Kidney (tissue), 14 donors: ENCODE results near the gene CADM4. TPM values are rescaled to one million over a fixed set of nuclear protein-coding genes. Genes with fewer than 3 reads are reported as not detected.
"Not testable (repeated sequence)": the region's sequence is repeated elsewhere in the genome, so short reads cannot be mapped to it uniquely, and the experiment has no call there.

ENCODE experiments used
- DNase-seq, 5 donors: peaks; one replicate each; pipeline ENCODE4 v3.0.0-alpha.2; 2013 to 2020
- FAIRE-seq: peaks from 2 replicates; lab custom pipeline; 2012; peaks lifted over from hg19 to GRCh38; lab: Jason Lieb, UNC
- H3K27ac ChIP-seq, 2 donors: one replicate each; pipeline ENCODE4 v1.7.0; 2013; ENCODE audit warnings: low read depth in 2 of 2, low read length in 2 of 2, inconsistent platforms in 1 of 2
- H3K27me3 ChIP-seq: one replicate; pipeline ENCODE4 v1.7.1; 2013; ENCODE audit warnings: low read length, inconsistent platforms; ENCODE audit not compliant: control insufficient read depth, insufficient read depth
- H3K36me3 ChIP-seq, 3 donors: one replicate each; pipeline versions ENCODE4 v1.7.0 to v1.7.1; 2013; ENCODE audit warnings: low read length in 3 of 3, control low read depth in 1 of 3, inconsistent platforms in 1 of 3; ENCODE audit not compliant: insufficient read depth in 3 of 3, control insufficient read depth in 2 of 3
- H3K4me1 ChIP-seq, 3 donors: one replicate each; pipeline versions ENCODE4 v1.7.0 to v1.7.1; 2013; ENCODE audit warnings: low read length in 3 of 3, inconsistent platforms in 1 of 3, low read depth in 1 of 3; ENCODE audit not compliant: control insufficient read depth in 2 of 3, insufficient read depth in 2 of 3
- H3K4me3 ChIP-seq, 3 donors: one replicate each; pipeline versions ENCODE4 v1.7.0 to v1.8.1; 2013; ENCODE audit warnings: low read length in 3 of 3, control low read depth in 1 of 3, inconsistent platforms in 1 of 3
- H3K9ac ChIP-seq, 3 donors: one replicate each; pipeline versions ENCODE4 v1.7.0 to v1.7.1; 2013; ENCODE audit warnings: low read length in 3 of 3, control low read depth in 1 of 3, inconsistent platforms in 1 of 3
- H3K9me3 ChIP-seq, 3 donors: one replicate each; pipeline versions ENCODE4 v1.7.0 to v1.7.1; 2013; ENCODE audit warnings: low read length in 3 of 3, control low read depth in 1 of 3, inconsistent platforms in 1 of 3; ENCODE audit not compliant: control insufficient read depth in 2 of 3, insufficient read depth in 1 of 3
- CTCF ChIP-seq: IDR thresholded peaks from 3 replicates; pipeline ENCODE4 v1.5.1; 2012; ENCODE audit warnings: mild to moderate bottlenecking, moderate library complexity, borderline replicate concordance; ENCODE audit not compliant: insufficient read depth; ENCODE audit errors: extremely low read depth
- intact Hi-C: fragments of 100-400 bp; cut with DNase I; formaldehyde crosslinking; loops from one replicate; pipeline ENCODE4 v1.11.1; 2022
- polyA plus RNA-seq: library from polyadenylated mRNA; stranded (reverse); fragments of 350-450 nt; fragmentation: Illumina TruSeq; extraction: RNeasy Lipid Tissue Mini Kit (QIAGEN cat#74804); gene quantifications from one replicate; pipeline ENCODE4 v1.2.3, GENCODE V29; 2014; ENCODE audit warnings: low read depth, low replicate concordance; ENCODE audit not compliant: insufficient read depth
- total RNA-seq: library from RNA; stranded (reverse); fragmentation: NEBNext Ultra II Directional; extraction: Animal tissue kit (Norgen Biotek cat#: 25700); gene quantifications from one replicate; pipeline ENCODE4 v1.2.1, GENCODE V29; 2021
- donor health status: control.
- donor health status: control.
- donor health status: control.
- donor health status: control.
- donor health status: control.
- donor health status: DM: yes; HTN: yes; CAD: no.
- donor health status: Normal renal cell carcinoma (clear cell type).

Gene CADM4
- total and polyA plus RNA-seq, 2 donors from 2014 or later: 25.3 to 47.0 TPM

DNA sequence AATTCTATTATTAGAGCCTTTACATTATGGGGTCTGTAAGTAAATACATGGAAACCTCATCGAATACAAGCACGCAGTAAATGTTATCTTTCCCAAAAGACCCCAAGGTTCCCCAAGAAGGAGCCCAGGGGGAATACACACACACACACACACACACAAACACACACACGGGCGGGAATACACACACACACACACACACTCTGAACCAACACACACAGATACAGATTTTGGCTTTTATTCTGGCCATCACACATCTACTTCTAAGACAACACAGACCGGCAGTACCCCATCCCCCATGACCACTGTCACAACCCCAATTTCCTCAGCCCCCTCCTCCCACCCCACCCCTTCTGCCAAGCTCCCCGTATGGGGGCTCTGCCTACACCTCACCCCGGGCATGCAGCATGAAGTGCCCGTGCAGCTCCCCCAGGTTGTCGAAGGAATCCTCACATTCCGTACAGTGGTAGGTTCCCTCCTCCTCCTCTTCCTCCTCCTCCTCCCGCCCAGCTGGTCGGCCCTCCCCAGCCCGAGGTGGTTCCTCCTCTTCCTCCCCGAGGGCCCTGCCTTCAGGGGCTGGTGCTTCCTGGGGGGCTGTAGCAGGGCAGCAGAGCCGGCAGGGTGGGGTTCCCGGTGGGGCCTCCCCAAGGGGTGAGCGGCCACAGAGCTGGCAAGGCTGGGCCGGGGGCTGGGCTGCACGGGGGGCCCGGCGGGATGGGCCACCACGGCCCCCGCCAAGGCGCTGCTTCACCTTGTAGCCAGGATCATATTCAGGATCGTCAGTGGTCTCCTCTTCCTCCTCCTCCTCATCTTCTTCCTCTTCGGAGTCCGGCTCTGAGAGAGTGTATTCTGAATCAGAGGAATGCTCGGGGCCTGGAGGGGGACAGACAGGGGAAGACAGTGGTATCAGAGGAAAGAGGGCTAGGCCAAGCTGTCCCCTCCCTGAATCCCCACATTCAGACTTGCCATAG is 32.1 kb downstream of the CADM4 start:
- no peaks in the 10 kb centered on the region for H3K9me3 ChIP-seq
- peak in 1 of 5 donors; percentile 78 for DNase-seq
- no peak for FAIRE-seq

GRCh38 chr19:43606569-43607229 is 33.0 kb downstream of the CADM4 start:
- no peaks in the 10 kb centered on the region for H3K9me3 ChIP-seq
- no peak overlapping the region for H3K4me3 ChIP-seq
- DNase-seq (no peak), FAIRE-seq (no peak)
- H3K9ac ChIP-seq: no peak overlapping the region
- H3K27me3 ChIP-seq: no peaks in the 10 kb centered on the region
- H3K4me1 ChIP-seq: no peaks in the 10 kb centered on the region
- TF ChIP-seq CTCF: no peak
- H3K27ac ChIP-seq: no peak overlapping the region
- intact Hi-C loops: no loop called here
- peaks cover 4 to 16% (median 4%) of the 10 kb centered on the region in 3 donors for H3K36me3 ChIP-seq

More for the DNA sequence above, 32.1 kb downstream of the CADM4 start:
- intact Hi-C loops: no loop called here
- TF ChIP-seq CTCF: no peak
- Histone ChIP-seq H3K36me3 (peaks cover 4 to 23% (median 6%) of the 10 kb centered on the region in 3 donors), H3K27ac (no peak overlapping the region), H3K4me3 (no peak overlapping the region), H3K4me1 (no peaks in the 10 kb centered on the region), H3K27me3 (no peaks in the 10 kb centered on the region), H3K9ac (no peak overlapping the region)

DNA sequence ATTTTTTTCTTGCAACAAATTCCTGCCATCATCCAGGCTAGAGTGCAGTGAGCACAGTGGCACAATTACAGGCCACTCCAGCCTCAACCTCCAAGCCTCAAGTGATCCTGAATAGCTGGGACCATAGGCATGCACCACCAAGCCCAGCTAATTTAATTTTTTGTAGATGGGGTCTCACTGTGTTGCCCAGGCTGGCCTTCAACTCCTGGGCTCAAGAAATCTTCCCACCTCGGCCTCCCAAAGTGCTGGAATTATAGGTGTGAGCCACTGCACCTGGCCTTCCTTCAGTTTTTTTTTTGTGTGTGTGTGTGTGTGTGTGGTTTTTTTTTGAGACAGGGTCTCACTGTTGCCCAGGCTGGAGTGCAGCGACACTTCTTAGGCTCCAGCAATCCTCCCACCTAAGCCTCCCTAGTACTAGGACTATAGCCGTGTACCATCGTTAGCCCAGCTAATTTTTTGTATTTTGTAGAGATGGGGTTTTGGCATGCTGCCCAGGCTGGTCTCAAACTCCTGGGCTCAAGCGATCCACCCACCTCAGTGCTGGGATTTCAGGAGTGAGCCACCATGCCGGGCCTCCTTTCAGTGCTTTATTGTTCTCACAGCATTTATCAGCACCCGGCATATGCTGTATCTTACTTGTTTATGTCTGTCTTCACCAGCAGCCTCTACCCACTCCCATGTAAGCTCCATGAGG is 33.6 kb downstream of the CADM4 start:
- Histone ChIP-seq H3K27me3 (no peaks in the 10 kb centered on the region), H3K27ac (no peak overlapping the region), H3K36me3 (peaks cover 4 to 14% (median 6%) of the 10 kb centered on the region in 3 donors), H3K4me1 (no peaks in the 10 kb centered on the region), H3K4me3 (no peak overlapping the region), H3K9ac (no peak overlapping the region), H3K9me3 (no peaks in the 10 kb centered on the region)
- no peak for TF ChIP-seq CTCF
- FAIRE-seq (no peak), DNase-seq (no peak)
- intact Hi-C loops: no loop called here

GRCh38 chr19:43600326-43600725 is 39.3 kb downstream of the CADM4 start:
- H3K9ac ChIP-seq: not testable (repeated sequence)

More at GRCh38 chr19:43600326-43600725, 39.3 kb downstream of the CADM4 start:
- H3K36me3 ChIP-seq, H3K9me3 ChIP-seq, H3K27me3 ChIP-seq, intact Hi-C loops, H3K4me3 ChIP-seq, DNase-seq, H3K27ac ChIP-seq, FAIRE-seq: not testable (repeated sequence)
- H3K4me1 ChIP-seq: peaks cover 3 to 17% (median 17%) of the 10 kb centered on the region in 3 donors
